GM13976 (cell line): Measurements from ENCODE around the gene HS3ST3A1.

Experiments
- DNase-seq: peaks from one replicate; pipeline ENCODE4 v3.0.0; 2012; ENCODE audit warnings: low spot score
- in situ Hi-C: fragments of 300-500 bp; cut with MboI; formaldehyde crosslinking; loops from one replicate; pipeline ENCODE4 v1.12.0; 2022; ENCODE audit warnings: low sequenced_read_pairs, mixed read lengths, inconsistent platforms; ENCODE audit not compliant: unreplicated experiment
- TF ChIP-seq, protein P1 (sequence below): IDR thresholded peaks from 2 replicates; pipeline ENCODE4 v1.5.1; 2012; ENCODE audit warnings: borderline replicate concordance, mild to moderate bottlenecking; ENCODE audit not compliant: insufficient read depth; ENCODE audit errors: extremely low read depth, missing control alignments, control extremely low read depth

The HS3ST3A1 gene

GRCh38 chr17:13521784-13522183 lies 79.9 kb downstream of the HS3ST3A1 start:
- no peak for DNase-seq
- TF ChIP-seq, protein P1, sequence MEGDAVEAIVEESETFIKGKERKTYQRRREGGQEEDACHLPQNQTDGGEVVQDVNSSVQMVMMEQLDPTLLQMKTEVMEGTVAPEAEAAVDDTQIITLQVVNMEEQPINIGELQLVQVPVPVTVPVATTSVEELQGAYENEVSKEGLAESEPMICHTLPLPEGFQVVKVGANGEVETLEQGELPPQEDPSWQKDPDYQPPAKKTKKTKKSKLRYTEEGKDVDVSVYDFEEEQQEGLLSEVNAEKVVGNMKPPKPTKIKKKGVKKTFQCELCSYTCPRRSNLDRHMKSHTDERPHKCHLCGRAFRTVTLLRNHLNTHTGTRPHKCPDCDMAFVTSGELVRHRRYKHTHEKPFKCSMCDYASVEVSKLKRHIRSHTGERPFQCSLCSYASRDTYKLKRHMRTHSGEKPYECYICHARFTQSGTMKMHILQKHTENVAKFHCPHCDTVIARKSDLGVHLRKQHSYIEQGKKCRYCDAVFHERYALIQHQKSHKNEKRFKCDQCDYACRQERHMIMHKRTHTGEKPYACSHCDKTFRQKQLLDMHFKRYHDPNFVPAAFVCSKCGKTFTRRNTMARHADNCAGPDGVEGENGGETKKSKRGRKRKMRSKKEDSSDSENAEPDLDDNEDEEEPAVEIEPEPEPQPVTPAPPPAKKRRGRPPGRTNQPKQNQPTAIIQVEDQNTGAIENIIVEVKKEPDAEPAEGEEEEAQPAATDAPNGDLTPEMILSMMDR = no peak
- in situ Hi-C loops = no loop called here

DNA sequence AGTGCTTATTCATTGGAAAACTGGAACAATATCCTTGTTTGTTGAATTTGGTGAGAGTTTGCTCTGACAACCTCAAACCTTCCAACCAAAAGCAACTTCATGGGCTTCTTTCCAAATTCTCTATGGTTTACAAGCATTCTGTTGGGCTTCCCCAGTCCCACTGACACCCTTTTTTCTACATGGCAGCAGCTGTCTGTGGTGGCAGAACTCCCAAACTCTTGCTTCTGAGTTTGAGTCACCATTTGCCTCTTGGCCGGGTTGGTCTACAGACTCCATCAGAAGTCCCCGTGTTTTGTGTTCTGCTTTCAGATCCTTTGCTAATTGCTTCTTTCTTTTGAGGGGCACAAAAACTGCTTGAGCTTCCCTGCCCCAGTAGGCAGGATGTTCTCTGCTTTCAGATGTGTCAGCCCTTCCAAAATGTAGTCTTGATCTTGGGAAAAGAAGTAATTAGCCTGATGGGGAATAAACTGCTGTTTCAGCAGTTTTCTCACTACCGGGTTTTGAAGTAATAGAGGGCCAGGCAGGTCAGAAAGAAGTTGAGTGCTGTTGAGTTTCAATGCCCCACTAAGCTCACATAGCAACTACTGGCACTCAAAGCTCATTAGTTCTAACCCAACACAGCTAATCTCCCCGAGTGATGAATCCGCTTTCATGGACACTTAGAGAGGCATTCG lies 80.7 kb downstream of the HS3ST3A1 start:
- no peak for DNase-seq
- TF ChIP-seq, protein P1 = no peak
- in situ Hi-C loops = no loop called here

DNA sequence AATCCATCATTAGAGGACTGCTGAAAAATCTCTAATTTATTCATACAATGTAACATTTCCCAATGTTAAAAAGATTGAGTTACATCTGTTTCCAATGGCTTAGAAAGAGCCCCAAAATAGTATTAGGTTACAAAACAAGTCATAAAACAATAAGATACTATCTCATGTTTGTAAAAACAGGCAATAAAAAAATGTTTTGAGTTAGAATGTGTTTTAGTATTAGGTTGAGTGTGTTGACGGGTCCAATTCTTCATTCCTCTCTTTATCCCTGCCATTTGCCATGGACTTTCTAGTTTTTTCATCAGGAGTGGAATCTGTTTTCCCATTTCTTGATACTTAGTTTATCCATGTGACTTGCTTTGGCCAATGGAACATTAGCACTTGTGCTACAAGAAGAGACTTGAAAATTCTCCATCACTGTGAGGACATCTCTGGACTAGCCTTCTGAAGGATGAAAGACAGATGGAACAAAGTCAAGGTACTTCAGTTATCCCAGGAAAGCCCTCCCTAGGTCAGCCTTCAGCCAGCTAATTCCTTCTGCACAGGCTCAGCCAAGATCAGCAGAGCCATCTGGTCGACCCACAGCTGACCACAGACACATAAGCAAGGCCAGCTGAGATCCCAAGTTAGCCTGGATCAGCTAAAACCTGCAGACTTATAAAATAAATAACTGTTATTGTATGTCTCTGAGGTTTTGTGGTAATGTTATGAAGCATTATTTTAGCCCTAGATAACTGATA lies 83.3 kb downstream of the HS3ST3A1 start:
- no peak for DNase-seq
- TF ChIP-seq, protein P1 = no peak
- in situ Hi-C loops = no loop called here

- TF ChIP-seq, protein P1 = no peak
- in situ Hi-C loops = no loop called here
- DNase-seq = no peak
Observed at GRCh38 chr17:13513039-13513405, 88.7 kb downstream of the HS3ST3A1 start.

DNA sequence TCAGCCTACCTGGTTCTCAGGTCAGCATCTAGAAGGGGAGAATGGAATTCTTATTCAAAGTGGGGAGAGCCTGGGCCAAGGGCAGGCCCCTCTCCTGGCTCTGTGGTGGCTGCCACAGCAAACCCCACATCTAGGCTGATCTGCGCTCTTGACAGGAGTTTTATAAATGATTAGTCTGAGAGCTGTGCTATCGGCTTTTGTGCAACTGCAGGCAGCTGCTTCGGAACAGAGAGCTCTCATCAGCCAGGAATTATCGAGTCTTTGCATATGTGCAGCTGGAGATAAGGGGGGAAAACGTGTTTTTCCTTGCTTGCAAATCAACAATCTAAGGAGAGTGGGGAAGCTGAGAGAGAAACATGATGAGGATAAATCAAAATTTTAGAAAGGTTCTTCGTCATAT lies 91.7 kb downstream of the HS3ST3A1 start:
- in situ Hi-C loops = no loop called here
- TF ChIP-seq, protein P1 = no peak
- no peak for DNase-seq

DNA sequence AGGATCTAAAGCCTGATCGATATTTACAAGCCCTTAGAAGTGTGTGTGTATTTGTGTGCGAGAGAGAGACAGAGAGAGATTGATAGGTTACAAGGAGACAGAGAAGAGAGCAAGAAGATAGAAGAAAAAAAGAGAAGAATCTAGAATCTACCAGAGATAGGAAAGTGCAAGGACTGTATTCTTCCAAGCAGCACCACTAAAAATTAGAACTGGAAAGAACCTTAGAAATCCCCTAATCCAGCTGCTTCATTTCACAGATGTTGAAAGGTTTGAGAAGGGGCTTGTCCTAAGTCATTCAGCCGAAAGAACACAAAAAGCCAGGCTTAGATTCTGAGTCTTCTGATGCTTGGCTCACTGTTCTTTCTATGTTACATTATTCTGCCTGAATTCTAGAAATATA lies 92.2 kb downstream of the HS3ST3A1 start:
- no peak for DNase-seq
- TF ChIP-seq, protein P1 = no peak
- in situ Hi-C loops = no loop called here
